Measurements from ENCODE around the gene TSNAX.

GRCh38 chr1:231522931-231523642 is 5.4 kb upstream of the TSNAX start:
- TF ChIP-seq EGR1 (IDR thresholded peaks at IDR 0.05; ENCODE audit: borderline replicate concordance, low read depth, low read length) (no peak), CHD1 (IDR thresholded peaks at IDR 0.05; ENCODE audit: low read depth, low read length) (no peak), EP300 (IDR thresholded peaks at IDR 0.05; ENCODE audit: borderline replicate concordance in 1 of 2, low read depth in 2 of 2, low read length in 2 of 2) (no peak), RAD21 (IDR thresholded peaks at IDR 0.05 in 1 of 2, conservative IDR thresholded peaks at IDR 0.05 in 1 of 2; ENCODE audit: low read depth in 2 of 2, low read length in 2 of 2) (no peak), CTCF (IDR thresholded peaks at IDR 0.05; ENCODE audit: control extremely low read depth in 1 of 3, insufficient read depth in 1 of 3, low read depth in 1 of 3, low read length in 3 of 3) (no peak), POLR2A (IDR thresholded peaks at IDR 0.05; ENCODE audit: control extremely low read depth in 1 of 2, low read depth in 2 of 2, low read length in 2 of 2) (no peak), CHD2 (IDR thresholded peaks at IDR 0.05; ENCODE audit: low read length) (no peak), POLR2AphosphoS5 (IDR thresholded peaks at IDR 0.05; ENCODE audit: low read depth, low read length) (no peak), GABPA (IDR thresholded peaks at IDR 0.05; ENCODE audit: borderline replicate concordance, insufficient read depth, low read length) (no peak), USF2 (IDR thresholded peaks at IDR 0.05; ENCODE audit: low read length) (no peak), TBP (IDR thresholded peaks at IDR 0.05; ENCODE audit: low read depth, low read length) (no peak), EZH2 (IDR thresholded peaks at IDR 0.05; ENCODE audit: low read depth, low read length, severe bottlenecking) (no peak), TCF12 (IDR thresholded peaks at IDR 0.05; ENCODE audit: low read depth, low read length) (no peak)
- TF ChIP-seq, protein P1, sequence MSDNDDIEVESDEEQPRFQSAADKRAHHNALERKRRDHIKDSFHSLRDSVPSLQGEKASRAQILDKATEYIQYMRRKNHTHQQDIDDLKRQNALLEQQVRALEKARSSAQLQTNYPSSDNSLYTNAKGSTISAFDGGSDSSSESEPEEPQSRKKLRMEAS (IDR thresholded peaks at IDR 0.05), result no peak
